SH-SY5Y (cell line): ENCODE measurements around the gene WDR7.

Experiments used
- GATA2 ChIP-seq: IDR thresholded peaks from 2 replicates; pipeline ENCODE4 v1.6.1; 2011; ENCODE audit warnings: mild to moderate bottlenecking, low read depth, low read length
- GATA3 ChIP-seq: IDR thresholded peaks from 2 replicates; pipeline ENCODE4 v1.6.1; 2011; ENCODE audit warnings: low read depth, mild to moderate bottlenecking, low read length, moderate library complexity

- no peak for TF ChIP-seq GATA3
- TF ChIP-seq GATA2, result no peak
These were observed 233.4 kb downstream of the WDR7 start for GRCh38 chr18:56884511-56884910.
